Type B pancreatic cell (in vitro differentiated cells): ENCODE results near the gene FTHL17. TPM values are rescaled to one million over a fixed set of nuclear protein-coding genes. Genes with fewer than 3 reads are reported as not detected.

Experiments
- DNase-seq: peaks from one replicate; pipeline ENCODE4 v3.0.0; 2021; ENCODE audit warnings: mixed read lengths; ENCODE audit not compliant: unreplicated experiment; ENCODE audit errors: extremely low spot score
- H3K27ac Mint-ChIP-seq: 2 replicates; pipeline ENCODE4 v1.8.0; 2021; ENCODE audit warnings: mild to moderate bottlenecking, mixed read lengths
- H3K27me3 Mint-ChIP-seq: 2 replicates; pipeline ENCODE4 v1.8.0; 2021; ENCODE audit warnings: mixed read lengths
- H3K36me3 Mint-ChIP-seq: 2 replicates; pipeline ENCODE4 v1.8.0; 2021; ENCODE audit warnings: mixed read lengths
- H3K4me1 Mint-ChIP-seq: one replicate; pipeline ENCODE4 v1.8.0; 2021; ENCODE audit warnings: mixed read lengths; ENCODE audit not compliant: unreplicated experiment
- H3K4me3 Mint-ChIP-seq: 2 replicates; pipeline ENCODE4 v1.8.0; 2021; ENCODE audit warnings: mild to moderate bottlenecking, mixed read lengths
- H3K9me3 Mint-ChIP-seq: 2 replicates; pipeline ENCODE4 v1.8.0; 2021; ENCODE audit warnings: mixed read lengths
- CTCF ChIP-seq: fragments of 200-600 bp; sonication (generic); conservative IDR thresholded peaks from 2 replicates; pipeline ENCODE4 v1.5.0; 2021; ENCODE audit warnings: antibody characterized with exemption, mild to moderate bottlenecking
- total RNA-seq: library from RNA; stranded (reverse); gene quantifications from 2 replicates; pipeline ENCODE4 v1.2.1, GENCODE V29; 2021; ENCODE audit warnings: low replicate concordance

Gene FTHL17
- total RNA-seq, 1 donor from 2014 or later = not detected

- Mint-ChIP-seq H3K36me3 (no peaks in the 10 kb centered on the region), H3K9me3 (no peaks in the 10 kb centered on the region), H3K4me3 (no peak overlapping the region), H3K4me1 (no peaks in the 10 kb centered on the region), H3K27me3 (no peaks in the 10 kb centered on the region), H3K27ac (no peak overlapping the region)
- TF ChIP-seq CTCF = no peak
- DNase-seq = no peak
These were observed 18.2 kb downstream of the FTHL17 start for GRCh38 chrX:31053621-31054020.

- H3K9me3 Mint-ChIP-seq = peaks cover 6% of the 10 kb centered on the region
- no peaks in the 10 kb centered on the region for H3K27me3 Mint-ChIP-seq
- H3K4me1 Mint-ChIP-seq = peaks cover 4% of the 10 kb centered on the region
- no peak overlapping the region for H3K27ac Mint-ChIP-seq
- no peak for DNase-seq
- TF ChIP-seq CTCF = no peak
- H3K36me3 Mint-ChIP-seq = no peaks in the 10 kb centered on the region
- no peak overlapping the region for H3K4me3 Mint-ChIP-seq
These were observed 32.5 kb downstream of the FTHL17 start for GRCh38 chrX:31039327-31039711.

- Mint-ChIP-seq H3K27ac (no peak overlapping the region), H3K9me3 (peaks cover 6% of the 10 kb centered on the region), H3K4me3 (no peak overlapping the region), H3K4me1 (peaks cover 4% of the 10 kb centered on the region), H3K36me3 (no peaks in the 10 kb centered on the region), H3K27me3 (no peaks in the 10 kb centered on the region)
- DNase-seq = no peak
- peak; percentile 76 for TF ChIP-seq CTCF
These were observed 33.1 kb downstream of the FTHL17 start for GRCh38 chrX:31038575-31039326.

GRCh38 chrX:31036895-31037294 lies 34.9 kb downstream of the FTHL17 start:
- no peak for DNase-seq
- peak; percentile 74 for TF ChIP-seq CTCF
- Mint-ChIP-seq H3K4me1 (peaks cover 4% of the 10 kb centered on the region), H3K9me3 (peaks cover 6% of the 10 kb centered on the region), H3K27ac (no peak overlapping the region), H3K36me3 (no peaks in the 10 kb centered on the region), H3K4me3 (no peak overlapping the region), H3K27me3 (no peaks in the 10 kb centered on the region)

GRCh38 chrX:31027351-31027750 lies 44.5 kb downstream of the FTHL17 start:
- DNase-seq = no peak
- Mint-ChIP-seq H3K27ac (no peak overlapping the region), H3K27me3 (no peaks in the 10 kb centered on the region), H3K4me3 (no peak overlapping the region), H3K36me3 (no peaks in the 10 kb centered on the region), H3K9me3 (no peaks in the 10 kb centered on the region), H3K4me1 (no peaks in the 10 kb centered on the region)
- no peak for TF ChIP-seq CTCF

- TF ChIP-seq CTCF = no peak
- Mint-ChIP-seq H3K9me3 (no peaks in the 10 kb centered on the region), H3K4me3 (no peak overlapping the region)
These were observed 47.0 kb downstream of the FTHL17 start for GRCh38 chrX:31024866-31025265.

More at GRCh38 chrX:31024866-31025265, 47.0 kb downstream of the FTHL17 start:
- no peak for DNase-seq
- no peaks in the 10 kb centered on the region for H3K27me3 Mint-ChIP-seq
- no peaks in the 10 kb centered on the region for H3K36me3 Mint-ChIP-seq
- no peaks in the 10 kb centered on the region for H3K4me1 Mint-ChIP-seq
- no peak overlapping the region for H3K27ac Mint-ChIP-seq
